CD4-positive, alpha-beta T cell treated with Interleukin-21 for 1 hour (primary cell): ENCODE data around the gene ZNF430.
A peak's percentile ranks its signal among the peaks of the same experiment; 100 is the strongest.
"Not testable (repeated sequence)": the region's sequence is repeated elsewhere in the genome, so short reads cannot be mapped to it uniquely, and the experiment has no call there.

Experiments
- DNase-seq: peaks from one replicate; pipeline ENCODE4 v3.0.0-alpha.2; 2020

The ZNF430 gene

DNA sequence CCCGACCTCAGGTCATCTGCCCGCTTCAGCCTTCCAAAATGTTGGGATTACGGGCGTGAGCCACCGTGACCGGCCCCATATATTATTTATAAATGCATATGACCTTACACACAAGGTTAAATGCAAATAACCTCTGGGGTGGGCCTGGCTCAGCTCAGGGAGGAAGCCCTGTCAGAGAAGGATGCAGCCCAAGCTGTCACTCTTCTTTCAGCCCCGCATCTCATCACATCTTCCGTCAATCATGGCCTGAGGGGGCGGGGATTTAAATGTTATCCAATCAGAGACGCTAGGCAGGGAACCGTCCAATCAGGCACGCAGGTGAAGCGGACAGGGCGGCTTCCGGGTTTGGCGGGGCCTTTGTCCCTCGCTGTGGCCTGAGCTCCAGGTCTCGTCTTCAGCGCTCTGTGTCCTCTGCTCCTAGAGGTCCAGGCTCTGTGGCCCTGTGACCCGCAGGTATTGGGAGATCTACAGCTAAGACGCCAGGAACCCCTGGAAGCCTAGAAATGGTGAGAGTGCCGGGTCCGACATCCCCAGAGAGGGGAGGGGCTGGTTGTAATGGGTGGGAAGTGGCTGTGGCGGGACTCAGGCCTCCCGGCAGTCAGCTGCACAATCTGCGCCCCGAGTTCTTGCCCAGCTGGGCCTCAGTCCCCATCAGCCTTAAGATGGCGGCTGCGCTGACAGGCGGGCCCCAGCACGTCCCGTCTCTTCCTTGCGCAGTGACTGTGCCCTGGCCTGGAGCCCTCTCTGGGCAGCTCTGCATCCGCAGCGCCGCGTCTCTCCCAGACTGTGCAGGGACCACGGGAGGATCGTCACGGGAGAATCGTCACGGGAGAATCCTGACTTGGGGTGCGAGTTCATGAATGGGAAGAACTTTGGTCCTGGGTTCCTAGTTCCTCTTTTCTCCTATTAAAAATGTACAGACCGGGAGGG is at the start of gene ZNF430:
ZNF430 (plus strand) TSS at position 360 of the 930 bp plus-strand sequence; CDS start at position 504, 144 bp downstream.
- DNase-seq, result peak; percentile 96

- not testable (repeated sequence) for DNase-seq
Measured at GRCh38 chr19:20992788-20993187, 27.7 kb upstream of the ZNF430 start.

GRCh38 chr19:20999731-21000352 is 20.6 kb upstream of the ZNF430 start:
- peak; percentile 93 for DNase-seq

DNA sequence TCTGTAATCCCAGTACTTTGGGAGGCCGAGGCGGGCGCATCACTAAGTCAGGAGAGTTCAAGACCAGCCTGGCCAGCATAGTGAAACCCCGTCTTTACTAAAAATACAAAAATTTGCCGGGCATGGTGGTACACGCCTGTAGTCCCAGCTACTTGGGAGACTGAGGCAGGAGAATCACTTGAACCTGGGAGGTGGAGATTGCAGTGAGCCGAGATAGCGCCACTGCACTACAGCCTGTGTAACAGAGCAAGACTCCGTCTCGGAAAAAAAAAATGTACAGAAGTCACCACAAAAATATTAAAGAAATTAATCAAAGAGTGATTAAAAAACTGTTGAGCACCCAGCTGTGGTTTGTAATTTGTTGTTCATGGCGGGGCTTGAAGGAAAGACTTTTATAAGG is 781 bp downstream of the ZNF430 start:
- DNase-seq, result not testable (repeated sequence)

DNA sequence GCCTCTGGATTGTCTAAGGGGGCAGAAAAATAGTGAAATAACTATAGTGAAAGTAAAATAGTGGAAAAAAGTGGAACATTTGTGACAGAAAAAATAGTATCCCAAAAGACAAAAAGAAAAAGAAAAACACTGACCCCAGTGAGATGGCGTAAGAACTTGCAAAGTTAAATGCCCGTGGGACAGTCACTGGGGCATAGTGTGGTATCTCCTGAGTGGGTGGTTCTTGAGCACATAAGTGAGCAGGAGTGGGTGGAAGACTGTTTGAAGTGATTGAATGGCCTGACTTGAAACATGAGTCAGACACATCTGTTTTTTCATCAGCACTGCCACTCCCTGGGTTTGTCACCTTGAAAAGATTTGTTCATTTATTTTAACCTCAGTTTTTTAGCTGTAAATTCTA is 2.5 kb downstream of the ZNF430 start:
- no peak for DNase-seq

- DNase-seq, result no peak
Measured at GRCh38 chr19:21023901-21024300, 3.4 kb downstream of the ZNF430 start.

GRCh38 chr19:21028969-21029268 is 8.5 kb downstream of the ZNF430 start:
- DNase-seq, result no peak

DNA sequence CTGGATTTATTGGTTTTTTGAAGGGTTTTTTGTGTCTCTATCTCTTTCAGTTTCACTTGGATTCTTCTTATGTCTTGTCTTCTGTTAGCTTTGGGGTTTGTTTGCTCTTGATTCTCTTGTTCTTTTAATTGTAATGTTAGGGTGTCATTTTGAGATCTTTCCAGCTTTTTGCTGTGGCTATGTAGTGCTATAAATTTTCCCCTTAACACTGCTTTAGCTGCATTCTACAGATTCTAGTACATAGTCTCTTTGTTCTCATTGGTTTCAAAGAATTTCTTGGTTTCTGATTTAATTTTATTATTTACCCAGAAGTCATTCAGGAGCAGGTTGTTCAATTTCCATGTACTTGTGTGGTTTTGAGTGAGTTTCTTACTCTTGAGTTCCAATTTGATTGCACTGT is 24.6 kb downstream of the ZNF430 start:
- no peak for DNase-seq

- DNase-seq, result no peak
Measured at GRCh38 chr19:21046489-21046888, 26.0 kb downstream of the ZNF430 start.

GRCh38 chr19:21047716-21048115 is 27.3 kb downstream of the ZNF430 start:
- no peak for DNase-seq

GRCh38 chr19:21052902-21053301 is 32.4 kb downstream of the ZNF430 start:
- no peak for DNase-seq

GRCh38 chr19:21065336-21065735 is 44.9 kb downstream of the ZNF430 start:
- DNase-seq, result no peak

- peak; percentile 91 for DNase-seq
Measured at GRCh38 chr19:21082011-21082975, 61.8 kb downstream of the ZNF430 start, which contains the start of gene ZNF714. TSS of gene ZNF714 (plus strand) at chr19:21082203. CDS start at chr19:21098269, 16,066 bp downstream.

DNA sequence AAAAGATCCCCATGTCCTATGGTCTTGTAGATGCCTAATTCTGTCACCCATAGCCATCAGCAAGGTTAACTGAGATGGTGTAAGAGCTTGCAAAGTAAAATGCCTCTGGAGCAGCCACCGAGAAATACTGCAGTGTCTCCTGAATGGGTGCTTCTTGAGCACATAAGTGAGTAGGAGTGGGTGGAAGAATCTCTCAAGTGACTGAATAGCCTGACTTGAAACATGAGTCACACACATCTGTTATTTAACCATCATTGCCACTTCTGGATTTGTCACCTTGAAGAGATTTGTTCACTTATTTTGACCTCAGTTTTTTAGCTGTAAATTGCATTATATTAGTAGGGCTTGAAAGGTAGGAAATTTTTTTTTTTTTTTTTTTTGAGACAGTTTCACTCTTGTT is 63.9 kb downstream of the ZNF430 start:
- no peak for DNase-seq

DNA sequence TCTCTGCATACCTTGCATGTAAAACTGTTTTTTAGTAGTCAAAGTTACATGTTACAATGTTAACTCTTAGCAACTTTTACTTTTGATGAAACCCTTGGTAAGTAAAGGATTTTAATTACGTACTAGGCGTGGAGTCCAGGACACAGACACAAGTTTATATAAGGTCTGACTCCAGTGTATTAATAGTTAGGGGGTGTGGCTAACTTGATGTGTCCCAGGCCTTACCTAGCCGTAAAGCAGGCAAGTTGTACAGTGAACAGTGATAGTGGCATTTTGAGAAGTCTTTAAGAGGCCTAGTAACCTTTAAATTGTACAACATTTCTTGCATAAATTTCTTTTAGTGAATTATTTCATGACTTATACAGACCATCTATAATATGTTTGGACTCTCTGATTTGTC is 67.4 kb downstream of the ZNF430 start:
- DNase-seq, result no peak

DNA sequence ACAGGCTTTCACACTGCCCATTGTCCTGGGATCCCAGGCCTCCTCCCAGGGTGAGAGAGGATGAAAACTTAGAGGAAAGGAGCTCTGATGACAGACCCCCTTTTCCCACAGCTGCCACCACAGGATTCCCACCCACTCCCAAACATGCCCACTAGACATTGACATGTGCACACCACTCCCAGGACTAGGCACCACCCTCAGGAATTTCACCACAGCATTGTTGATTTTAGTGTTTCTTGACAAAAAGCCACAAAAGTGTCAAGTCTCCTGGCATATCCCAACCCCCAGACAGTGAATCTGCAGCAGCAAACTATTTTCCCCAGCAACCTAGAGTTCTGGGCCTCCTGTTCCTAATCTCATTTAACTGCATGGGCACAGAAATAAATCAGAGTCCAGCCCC is 71.7 kb downstream of the ZNF430 start:
- DNase-seq, result no peak

- DNase-seq, result no peak
Measured at GRCh38 chr19:21094347-21095025, 74.0 kb downstream of the ZNF430 start.

DNA sequence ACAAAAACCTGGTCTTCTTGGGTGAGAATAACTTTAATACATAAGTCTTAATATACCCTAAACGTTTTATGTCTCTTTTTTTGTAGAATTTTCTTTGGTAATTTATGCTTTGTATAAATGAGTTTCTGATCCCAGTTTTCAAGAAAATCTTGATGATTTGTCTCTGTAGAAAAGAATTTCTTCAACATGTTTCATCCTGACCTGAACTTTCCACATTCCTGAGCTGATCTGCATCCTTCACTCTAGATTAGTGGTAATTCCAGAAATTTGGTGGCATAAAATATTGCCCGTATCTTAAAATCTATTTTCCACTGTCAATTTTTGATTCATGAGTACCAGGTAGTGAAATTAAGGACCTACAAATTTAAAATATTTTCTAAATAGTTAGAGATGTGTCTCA is 77.8 kb downstream of the ZNF430 start:
- DNase-seq, result no peak

DNA sequence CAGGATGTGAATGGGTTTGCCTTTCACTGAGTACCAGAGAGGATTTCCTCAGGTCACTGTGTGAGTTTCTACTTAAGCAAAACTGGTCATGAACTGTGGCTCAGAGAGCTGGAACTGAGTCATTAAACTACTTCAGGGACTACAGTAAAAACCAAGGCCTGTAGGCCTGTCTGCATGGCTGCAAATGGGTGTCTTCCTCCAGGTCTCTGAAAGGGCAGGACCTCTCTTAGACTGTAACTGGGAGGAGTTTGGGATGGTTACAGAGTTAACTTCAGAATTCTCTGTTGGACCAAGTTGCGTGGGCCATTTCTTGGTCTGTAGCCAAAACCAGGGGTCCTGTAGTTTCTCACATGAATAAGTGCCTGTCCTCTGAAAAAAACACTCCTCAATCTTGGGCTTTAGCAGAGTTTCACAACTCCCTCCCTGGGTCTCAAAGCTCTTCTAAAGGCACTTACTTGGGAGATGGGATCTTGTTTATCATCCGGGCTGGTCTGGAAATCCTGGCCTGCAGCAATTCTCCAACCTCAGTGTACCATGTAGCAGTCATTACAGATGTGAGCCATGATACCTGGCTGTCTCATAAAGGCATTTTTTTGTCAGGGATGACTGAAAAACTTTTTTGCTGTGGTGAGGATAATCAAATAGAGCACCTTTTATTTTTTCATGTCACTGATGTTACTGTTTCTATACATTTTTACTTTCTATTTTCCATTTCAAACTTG is 81.2 kb downstream of the ZNF430 start:
- no peak for DNase-seq

GRCh38 chr19:21109116-21109515 is 88.7 kb downstream of the ZNF430 start:
- no peak for DNase-seq
